ENCODE results near the gene GRM7.

DNA sequence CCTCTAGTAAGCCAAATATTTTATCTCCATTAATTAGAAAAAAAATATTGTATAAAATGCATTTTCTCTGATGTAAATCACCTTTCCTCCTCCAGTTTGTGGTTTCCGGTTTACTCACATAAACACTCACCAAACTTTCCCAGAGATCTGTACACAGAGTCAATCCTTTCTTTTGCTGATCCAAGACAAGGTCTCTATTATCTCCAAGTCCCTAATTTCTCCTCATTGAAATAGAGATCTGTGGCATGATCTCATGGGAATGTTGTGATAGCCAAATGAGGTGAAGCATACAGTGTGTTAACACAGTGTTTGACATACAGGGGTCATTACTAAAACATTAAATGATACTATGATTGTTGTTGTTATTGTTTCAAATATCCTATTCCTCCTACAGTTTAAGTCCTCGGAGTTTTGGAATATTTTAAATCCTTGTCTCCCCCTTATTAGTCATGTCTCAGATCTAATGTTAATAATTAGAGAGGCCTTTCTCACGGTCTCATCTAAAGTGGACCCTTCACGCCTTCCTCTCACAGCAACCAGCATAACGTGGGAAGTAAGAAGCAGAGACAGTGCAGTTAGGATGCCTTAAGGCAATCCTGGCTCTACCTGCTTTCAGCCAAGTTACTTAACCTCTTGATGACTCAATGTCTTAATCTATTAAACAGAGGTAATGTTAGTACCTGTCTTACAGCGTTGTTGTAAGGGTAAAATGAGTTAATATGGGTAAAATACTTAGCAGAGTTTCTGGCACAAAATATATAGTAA lies 333.3 kb downstream of the GRM7 start:
- TF ChIP-seq, protein P1, sequence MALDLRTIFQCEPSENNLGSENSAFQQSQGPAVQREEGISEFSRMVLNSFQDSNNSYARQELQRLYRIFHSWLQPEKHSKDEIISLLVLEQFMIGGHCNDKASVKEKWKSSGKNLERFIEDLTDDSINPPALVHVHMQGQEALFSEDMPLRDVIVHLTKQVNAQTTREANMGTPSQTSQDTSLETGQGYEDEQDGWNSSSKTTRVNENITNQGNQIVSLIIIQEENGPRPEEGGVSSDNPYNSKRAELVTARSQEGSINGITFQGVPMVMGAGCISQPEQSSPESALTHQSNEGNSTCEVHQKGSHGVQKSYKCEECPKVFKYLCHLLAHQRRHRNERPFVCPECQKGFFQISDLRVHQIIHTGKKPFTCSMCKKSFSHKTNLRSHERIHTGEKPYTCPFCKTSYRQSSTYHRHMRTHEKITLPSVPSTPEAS (tag by site-specific recombination; IDR thresholded peaks at IDR 0.05), result no peak
- TF ChIP-seq ZNF76 (tag by site-specific recombination; IDR thresholded peaks at IDR 0.05; ENCODE audit: borderline replicate concordance, low read depth) (no peak), ZNF621 (tag by site-specific recombination; IDR thresholded peaks at IDR 0.05) (no peak), ZNF274 (IDR thresholded peaks at IDR 0.05; ENCODE audit: low read length) (no peak), ZNF274 (tag by site-specific recombination; IDR thresholded peaks at IDR 0.05; ENCODE audit: borderline replicate concordance) (no peak)
- TF ChIP-seq, protein P2, sequence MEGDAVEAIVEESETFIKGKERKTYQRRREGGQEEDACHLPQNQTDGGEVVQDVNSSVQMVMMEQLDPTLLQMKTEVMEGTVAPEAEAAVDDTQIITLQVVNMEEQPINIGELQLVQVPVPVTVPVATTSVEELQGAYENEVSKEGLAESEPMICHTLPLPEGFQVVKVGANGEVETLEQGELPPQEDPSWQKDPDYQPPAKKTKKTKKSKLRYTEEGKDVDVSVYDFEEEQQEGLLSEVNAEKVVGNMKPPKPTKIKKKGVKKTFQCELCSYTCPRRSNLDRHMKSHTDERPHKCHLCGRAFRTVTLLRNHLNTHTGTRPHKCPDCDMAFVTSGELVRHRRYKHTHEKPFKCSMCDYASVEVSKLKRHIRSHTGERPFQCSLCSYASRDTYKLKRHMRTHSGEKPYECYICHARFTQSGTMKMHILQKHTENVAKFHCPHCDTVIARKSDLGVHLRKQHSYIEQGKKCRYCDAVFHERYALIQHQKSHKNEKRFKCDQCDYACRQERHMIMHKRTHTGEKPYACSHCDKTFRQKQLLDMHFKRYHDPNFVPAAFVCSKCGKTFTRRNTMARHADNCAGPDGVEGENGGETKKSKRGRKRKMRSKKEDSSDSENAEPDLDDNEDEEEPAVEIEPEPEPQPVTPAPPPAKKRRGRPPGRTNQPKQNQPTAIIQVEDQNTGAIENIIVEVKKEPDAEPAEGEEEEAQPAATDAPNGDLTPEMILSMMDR (tag by site-specific recombination; IDR thresholded peaks at IDR 0.05), result no peak
- TF ChIP-seq, protein P3, sequence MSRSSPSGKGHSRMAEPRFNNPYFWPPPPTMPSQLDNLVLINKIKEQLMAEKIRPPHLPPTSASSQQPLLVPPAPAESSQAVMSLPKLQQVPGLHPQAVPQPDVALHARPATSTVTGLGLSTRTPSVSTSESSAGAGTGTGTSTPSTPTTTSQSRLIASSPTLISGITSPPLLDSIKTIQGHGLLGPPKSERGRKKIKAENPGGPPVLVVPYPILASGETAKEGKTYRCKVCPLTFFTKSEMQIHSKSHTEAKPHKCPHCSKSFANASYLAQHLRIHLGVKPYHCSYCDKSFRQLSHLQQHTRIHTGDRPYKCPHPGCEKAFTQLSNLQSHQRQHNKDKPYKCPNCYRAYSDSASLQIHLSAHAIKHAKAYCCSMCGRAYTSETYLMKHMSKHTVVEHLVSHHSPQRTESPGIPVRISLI (tag by site-specific recombination; IDR thresholded peaks at IDR 0.05), result no peak
- TF ChIP-seq, protein P4, sequence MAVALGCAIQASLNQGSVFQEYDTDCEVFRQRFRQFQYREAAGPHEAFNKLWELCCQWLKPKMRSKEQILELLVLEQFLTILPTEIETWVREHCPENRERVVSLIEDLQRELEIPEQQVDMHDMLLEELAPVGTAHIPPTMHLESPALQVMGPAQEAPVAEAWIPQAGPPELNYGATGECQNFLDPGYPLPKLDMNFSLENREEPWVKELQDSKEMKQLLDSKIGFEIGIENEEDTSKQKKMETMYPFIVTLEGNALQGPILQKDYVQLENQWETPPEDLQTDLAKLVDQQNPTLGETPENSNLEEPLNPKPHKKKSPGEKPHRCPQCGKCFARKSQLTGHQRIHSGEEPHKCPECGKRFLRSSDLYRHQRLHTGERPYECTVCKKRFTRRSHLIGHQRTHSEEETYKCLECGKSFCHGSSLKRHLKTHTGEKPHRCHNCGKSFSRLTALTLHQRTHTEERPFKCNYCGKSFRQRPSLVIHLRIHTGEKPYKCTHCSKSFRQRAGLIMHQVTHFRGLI (tag by site-specific recombination; IDR thresholded peaks at IDR 0.05), result no peak
- TF ChIP-seq, protein P5, sequence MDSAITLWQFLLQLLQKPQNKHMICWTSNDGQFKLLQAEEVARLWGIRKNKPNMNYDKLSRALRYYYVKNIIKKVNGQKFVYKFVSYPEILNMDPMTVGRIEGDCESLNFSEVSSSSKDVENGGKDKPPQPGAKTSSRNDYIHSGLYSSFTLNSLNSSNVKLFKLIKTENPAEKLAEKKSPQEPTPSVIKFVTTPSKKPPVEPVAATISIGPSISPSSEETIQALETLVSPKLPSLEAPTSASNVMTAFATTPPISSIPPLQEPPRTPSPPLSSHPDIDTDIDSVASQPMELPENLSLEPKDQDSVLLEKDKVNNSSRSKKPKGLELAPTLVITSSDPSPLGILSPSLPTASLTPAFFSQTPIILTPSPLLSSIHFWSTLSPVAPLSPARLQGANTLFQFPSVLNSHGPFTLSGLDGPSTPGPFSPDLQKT (IDR thresholded peaks at IDR 0.05; ENCODE audit: borderline replicate concordance, low read depth, low read length), result no peak
